ENCODE results near the gene IGFBP2. TPM values are rescaled to one million over a fixed set of nuclear protein-coding genes. Genes with fewer than 3 reads are reported as not detected.

The IGFBP2 gene
- total and polyA plus RNA-seq, 2 of the 13 experiments (the other 11 are each of a cell fraction or from before 2014, with no cell fraction given) = 2.0 to 5.8 TPM

DNA sequence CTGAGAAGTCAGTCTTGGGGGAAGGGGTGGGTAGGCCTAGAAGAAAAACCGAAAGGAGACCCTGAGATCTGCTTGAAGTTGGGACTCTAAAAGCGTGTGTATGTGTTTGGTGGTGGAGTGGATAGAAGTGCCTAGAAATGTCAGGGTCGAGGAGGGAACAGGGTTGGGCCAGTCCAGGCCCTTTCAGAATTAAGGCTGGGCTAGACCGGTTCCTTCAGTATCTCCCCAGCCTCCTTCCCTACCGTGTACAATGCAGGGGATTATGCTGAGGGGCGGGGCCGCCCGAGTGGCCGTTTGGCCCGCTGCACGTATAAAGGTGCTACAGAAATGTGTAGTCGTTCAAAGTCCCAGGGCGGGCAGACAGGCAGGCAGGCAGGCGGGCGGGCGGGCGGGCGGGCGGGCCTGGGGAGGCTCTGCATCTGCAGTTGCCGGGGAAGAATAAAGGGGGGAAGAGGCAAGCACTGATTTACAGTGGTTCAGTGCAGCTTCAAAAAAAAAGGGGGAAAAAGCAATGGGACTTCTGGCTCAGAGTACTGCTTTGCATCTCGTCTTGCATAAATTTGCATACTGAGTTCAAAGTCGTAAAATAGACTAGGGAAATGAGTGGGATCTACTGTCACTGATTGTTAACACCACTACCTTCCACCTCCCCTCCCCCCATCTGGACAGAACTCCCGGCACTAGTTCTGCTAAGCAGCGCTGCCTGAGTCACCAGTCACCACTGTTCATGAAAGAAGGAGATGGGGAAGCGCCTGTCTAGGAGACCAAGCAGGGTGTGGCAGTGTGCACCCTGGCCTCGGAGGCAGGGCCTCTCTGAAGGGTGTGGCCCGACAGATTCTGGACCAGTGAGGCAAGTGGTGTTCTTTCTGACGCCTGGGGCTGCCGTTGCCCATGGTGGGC lies 3.6 kb downstream of the IGFBP2 start (continued):
- TF ChIP-seq CEBPG (CRISPR knock-in tag; IDR thresholded peaks at IDR 0.05) = no peak
- TF ChIP-seq, protein P1, sequence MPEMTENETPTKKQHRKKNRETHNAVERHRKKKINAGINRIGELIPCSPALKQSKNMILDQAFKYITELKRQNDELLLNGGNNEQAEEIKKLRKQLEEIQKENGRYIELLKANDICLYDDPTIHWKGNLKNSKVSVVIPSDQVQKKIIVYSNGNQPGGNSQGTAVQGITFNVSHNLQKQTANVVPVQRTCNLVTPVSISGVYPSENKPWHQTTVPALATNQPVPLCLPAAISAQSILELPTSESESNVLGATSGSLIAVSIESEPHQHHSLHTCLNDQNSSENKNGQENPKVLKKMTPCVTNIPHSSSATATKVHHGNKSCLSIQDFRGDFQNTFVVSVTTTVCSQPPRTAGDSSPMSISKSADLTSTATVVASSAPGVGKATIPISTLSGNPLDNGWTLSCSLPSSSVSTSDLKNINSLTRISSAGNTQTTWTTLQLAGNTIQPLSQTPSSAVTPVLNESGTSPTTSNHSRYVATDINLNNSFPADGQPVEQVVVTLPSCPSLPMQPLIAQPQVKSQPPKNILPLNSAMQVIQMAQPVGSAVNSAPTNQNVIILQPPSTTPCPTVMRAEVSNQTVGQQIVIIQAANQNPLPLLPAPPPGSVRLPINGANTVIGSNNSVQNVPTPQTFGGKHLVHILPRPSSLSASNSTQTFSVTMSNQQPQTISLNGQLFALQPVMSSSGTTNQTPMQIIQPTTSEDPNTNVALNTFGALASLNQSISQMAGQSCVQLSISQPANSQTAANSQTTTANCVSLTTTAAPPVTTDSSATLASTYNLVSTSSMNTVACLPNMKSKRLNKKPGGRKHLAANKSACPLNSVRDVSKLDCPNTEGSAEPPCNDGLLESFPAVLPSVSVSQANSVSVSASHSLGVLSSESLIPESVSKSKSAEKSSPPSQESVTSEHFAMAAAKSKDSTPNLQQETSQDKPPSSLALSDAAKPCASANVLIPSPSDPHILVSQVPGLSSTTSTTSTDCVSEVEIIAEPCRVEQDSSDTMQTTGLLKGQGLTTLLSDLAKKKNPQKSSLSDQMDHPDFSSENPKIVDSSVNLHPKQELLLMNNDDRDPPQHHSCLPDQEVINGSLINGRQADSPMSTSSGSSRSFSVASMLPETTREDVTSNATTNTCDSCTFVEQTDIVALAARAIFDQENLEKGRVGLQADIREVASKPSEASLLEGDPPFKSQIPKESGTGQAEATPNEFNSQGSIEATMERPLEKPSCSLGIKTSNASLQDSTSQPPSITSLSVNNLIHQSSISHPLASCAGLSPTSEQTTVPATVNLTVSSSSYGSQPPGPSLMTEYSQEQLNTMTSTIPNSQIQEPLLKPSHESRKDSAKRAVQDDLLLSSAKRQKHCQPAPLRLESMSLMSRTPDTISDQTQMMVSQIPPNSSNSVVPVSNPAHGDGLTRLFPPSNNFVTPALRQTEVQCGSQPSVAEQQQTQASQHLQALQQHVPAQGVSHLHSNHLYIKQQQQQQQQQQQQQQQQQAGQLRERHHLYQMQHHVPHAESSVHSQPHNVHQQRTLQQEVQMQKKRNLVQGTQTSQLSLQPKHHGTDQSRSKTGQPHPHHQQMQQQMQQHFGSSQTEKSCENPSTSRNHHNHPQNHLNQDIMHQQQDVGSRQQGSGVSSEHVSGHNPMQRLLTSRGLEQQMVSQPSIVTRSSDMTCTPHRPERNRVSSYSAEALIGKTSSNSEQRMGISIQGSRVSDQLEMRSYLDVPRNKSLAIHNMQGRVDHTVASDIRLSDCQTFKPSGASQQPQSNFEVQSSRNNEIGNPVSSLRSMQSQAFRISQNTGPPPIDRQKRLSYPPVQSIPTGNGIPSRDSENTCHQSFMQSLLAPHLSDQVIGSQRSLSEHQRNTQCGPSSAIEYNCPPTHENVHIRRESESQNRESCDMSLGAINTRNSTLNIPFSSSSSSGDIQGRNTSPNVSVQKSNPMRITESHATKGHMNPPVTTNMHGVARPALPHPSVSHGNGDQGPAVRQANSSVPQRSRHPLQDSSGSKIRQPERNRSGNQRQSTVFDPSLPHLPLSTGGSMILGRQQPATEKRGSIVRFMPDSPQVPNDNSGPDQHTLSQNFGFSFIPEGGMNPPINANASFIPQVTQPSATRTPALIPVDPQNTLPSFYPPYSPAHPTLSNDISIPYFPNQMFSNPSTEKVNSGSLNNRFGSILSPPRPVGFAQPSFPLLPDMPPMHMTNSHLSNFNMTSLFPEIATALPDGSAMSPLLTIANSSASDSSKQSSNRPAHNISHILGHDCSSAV (CRISPR knock-in tag; IDR thresholded peaks at IDR 0.05; ENCODE audit: borderline replicate concordance) = no peak
- no peak for TF ChIP-seq CREM (IDR thresholded peaks at IDR 0.05)
- no peak for TF ChIP-seq CREM (CRISPR knock-in tag; IDR thresholded peaks at IDR 0.05)
- TF ChIP-seq HDAC6 (IDR thresholded peaks at IDR 0.05; ENCODE audit: low read depth, low read length) = no peak
- no peak for TF ChIP-seq IRF9 (CRISPR knock-in tag; IDR thresholded peaks at IDR 0.05; ENCODE audit: borderline replicate concordance)
- no peak for TF ChIP-seq ZNF468 (CRISPR knock-in tag; IDR thresholded peaks at IDR 0.05)
- TF ChIP-seq PHF5A (CRISPR knock-in tag; IDR thresholded peaks at IDR 0.05; ENCODE audit: low read depth, unreplicated experiment) = no peak
- TF ChIP-seq, protein P2, sequence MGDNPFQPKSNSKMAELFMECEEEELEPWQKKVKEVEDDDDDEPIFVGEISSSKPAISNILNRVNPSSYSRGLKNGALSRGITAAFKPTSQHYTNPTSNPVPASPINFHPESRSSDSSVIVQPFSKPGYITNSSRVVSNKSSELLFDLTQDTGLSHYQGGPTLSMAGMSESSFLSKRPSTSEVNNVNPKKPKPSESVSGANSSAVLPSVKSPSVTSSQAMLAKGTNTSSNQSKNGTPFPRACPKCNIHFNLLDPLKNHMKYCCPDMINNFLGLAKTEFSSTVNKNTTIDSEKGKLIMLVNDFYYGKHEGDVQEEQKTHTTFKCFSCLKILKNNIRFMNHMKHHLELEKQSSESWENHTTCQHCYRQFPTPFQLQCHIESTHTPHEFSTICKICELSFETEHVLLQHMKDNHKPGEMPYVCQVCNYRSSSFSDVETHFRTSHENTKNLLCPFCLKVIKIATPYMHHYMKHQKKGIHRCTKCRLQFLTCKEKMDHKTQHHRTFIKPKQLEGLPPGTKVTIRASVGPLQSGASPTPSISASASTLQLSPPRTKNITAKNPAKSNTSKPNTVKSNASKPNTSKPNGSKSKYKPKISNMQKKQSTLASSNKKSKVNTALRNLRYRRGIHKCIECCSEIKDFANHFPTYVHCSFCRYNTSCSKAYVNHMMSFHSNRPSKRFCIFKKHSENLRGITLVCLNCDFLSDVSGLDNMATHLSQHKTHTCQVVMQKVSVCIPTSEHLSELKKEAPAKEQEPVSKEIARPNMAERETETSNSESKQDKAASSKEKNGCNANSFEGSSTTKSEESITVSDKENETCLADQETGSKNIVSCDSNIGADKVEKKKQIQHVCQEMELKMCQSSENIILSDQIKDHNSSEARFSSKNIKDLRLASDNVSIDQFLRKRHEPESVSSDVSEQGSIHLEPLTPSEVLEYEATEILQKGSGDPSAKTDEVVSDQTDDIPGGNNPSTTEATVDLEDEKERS (CRISPR knock-in tag; IDR thresholded peaks at IDR 0.05) = no peak
- peak; percentile 42 for TF ChIP-seq XRCC5 (optimal IDR thresholded peaks at IDR 0.05; ENCODE audit: low read length)
- TF ChIP-seq FOXP1 (IDR thresholded peaks at IDR 0.05) = no peak
- no peak for TF ChIP-seq FOXP1 (CRISPR knock-in tag; IDR thresholded peaks at IDR 0.05)
- TF ChIP-seq GATAD2A (CRISPR knock-in tag; IDR thresholded peaks at IDR 0.05) = peak; percentile 38; the same call in 1 of the 2 replicates
